ENCODE results near the gene DYRK1B.

DNA sequence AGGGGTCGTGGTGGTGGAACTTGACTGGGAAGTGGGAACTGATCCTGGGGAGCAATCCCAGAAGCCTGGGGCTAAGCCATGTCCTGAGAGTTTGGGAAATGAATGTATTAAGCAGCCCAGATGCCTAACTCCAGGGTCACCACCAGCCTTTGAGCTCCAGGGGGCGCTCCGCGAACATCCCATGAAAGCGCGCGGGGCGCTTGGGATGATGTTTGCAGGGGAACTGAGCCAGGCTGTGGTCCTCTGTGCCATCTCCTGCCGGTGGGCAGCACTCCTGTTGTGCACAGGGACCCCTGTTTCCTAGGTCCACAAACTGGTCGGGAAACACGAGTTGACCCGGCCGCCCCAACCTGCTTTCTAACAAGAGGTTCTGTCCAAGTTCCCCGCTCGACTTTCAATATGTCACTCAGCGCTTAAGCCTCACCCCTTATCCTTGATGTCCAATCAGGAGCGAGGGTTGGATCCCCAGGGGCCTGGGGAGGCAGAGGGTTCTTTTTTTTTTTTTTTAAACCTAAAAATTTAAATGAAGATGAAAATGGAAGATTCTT, 40.9 kb downstream of the DYRK1B start:
- no peak for TF ChIP-seq POLR2A (IDR thresholded peaks at IDR 0.05)
- TF ChIP-seq, protein P1, sequence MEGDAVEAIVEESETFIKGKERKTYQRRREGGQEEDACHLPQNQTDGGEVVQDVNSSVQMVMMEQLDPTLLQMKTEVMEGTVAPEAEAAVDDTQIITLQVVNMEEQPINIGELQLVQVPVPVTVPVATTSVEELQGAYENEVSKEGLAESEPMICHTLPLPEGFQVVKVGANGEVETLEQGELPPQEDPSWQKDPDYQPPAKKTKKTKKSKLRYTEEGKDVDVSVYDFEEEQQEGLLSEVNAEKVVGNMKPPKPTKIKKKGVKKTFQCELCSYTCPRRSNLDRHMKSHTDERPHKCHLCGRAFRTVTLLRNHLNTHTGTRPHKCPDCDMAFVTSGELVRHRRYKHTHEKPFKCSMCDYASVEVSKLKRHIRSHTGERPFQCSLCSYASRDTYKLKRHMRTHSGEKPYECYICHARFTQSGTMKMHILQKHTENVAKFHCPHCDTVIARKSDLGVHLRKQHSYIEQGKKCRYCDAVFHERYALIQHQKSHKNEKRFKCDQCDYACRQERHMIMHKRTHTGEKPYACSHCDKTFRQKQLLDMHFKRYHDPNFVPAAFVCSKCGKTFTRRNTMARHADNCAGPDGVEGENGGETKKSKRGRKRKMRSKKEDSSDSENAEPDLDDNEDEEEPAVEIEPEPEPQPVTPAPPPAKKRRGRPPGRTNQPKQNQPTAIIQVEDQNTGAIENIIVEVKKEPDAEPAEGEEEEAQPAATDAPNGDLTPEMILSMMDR (IDR thresholded peaks at IDR 0.05) = peak; percentile 82 to 91 (median 89)
